Measurements from ENCODE around the gene C15orf40. TPM values are rescaled to one million over a fixed set of nuclear protein-coding genes. Genes with fewer than 3 reads are reported as not detected.

C15orf40 gene
- total and polyA plus RNA-seq, 2 of the 13 experiments (the other 11 are each of a cell fraction or from before 2014, with no cell fraction given): 24.0 to 26.3 TPM

- TF ChIP-seq PBX2 (CRISPR knock-in tag; IDR thresholded peaks at IDR 0.05): no peak
- no peak for TF ChIP-seq ZNF768 (CRISPR knock-in tag; IDR thresholded peaks at IDR 0.05)
- TF ChIP-seq ONECUT2 (CRISPR knock-in tag; IDR thresholded peaks at IDR 0.05): no peak
- no peak for TF ChIP-seq CBFB (CRISPR knock-in tag; IDR thresholded peaks at IDR 0.05)
- no peak for TF ChIP-seq ZNF512 (CRISPR knock-in tag; IDR thresholded peaks at IDR 0.05)
- no peak for TF ChIP-seq ZNF644 (CRISPR knock-in tag; IDR thresholded peaks at IDR 0.05; ENCODE audit: low read depth)
- TF ChIP-seq ZFP90 (CRISPR knock-in tag; IDR thresholded peaks at IDR 0.05; ENCODE audit: borderline replicate concordance): no peak
Measured at GRCh38 chr15:82977076-82977475, 34.4 kb downstream of the C15orf40 start (continued).

DNA sequence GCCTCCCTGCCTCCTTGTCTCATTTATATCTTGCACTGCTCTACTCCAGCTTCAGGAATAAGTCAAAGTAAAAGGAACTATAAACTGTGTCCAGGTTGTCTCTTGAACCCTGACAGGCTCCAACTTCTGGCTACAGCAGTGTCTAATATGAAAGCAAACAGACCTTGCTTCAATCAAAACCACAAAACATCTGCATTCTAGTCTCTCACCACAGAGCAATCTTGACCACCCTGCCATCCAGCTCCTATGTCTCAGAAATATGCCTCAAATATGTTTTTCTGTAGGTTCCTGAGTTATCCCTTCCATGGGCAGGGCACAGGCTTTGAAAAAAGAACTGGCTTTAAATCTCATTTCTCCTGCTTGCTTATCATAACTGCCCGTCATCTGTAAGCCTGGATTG is 38.4 kb downstream of the C15orf40 start:
- H4K20me1 ChIP-seq (ENCODE audit: insufficient read depth, low read length): no peaks in the 10 kb centered on the region
- no peak overlapping the region for H3K27ac ChIP-seq (ENCODE audit: extremely low read length, insufficient read depth, low read length)
- no peak overlapping the region for H3K4me3 ChIP-seq (replicated peaks in 1 of 3; ENCODE audit: insufficient read depth in 1 of 3, low read depth in 2 of 3, low read length in 3 of 3)
- H3K9me3 ChIP-seq (ENCODE audit: low read length): no peaks in the 10 kb centered on the region
- in situ Hi-C loops (cut with HindIII; ENCODE audit: extremely low pct_ligation_motif_present, low pct_unique_long_range_greater_than_20kb): no loop called here
- H3K4me1 ChIP-seq (ENCODE audit: insufficient read depth, low read length): peaks cover 15% of the 10 kb centered on the region
- no peak overlapping the region for H2AFZ ChIP-seq (ENCODE audit: low read length)
- ATAC-seq: no peak
- TF ChIP-seq HNRNPK (IDR thresholded peaks at IDR 0.05; ENCODE audit: low read depth, low read length, poor library complexity, severe bottlenecking) (no peak), PRDM15 (CRISPR knock-in tag; IDR thresholded peaks at IDR 0.05) (no peak), KDM3A (CRISPR knock-in tag; IDR thresholded peaks at IDR 0.05; ENCODE audit: low read depth) (no peak), ZNF709 (CRISPR knock-in tag; IDR thresholded peaks at IDR 0.05) (no peak), ZBTB20 (CRISPR knock-in tag; IDR thresholded peaks at IDR 0.05; ENCODE audit: borderline replicate concordance, low read depth) (no peak), ZNF432 (CRISPR knock-in tag; IDR thresholded peaks at IDR 0.05; ENCODE audit: borderline replicate concordance) (no peak), MTA1 (CRISPR knock-in tag; IDR thresholded peaks at IDR 0.05; ENCODE audit: borderline replicate concordance) (no peak)
- no peaks in the 10 kb centered on the region for H3K27me3 ChIP-seq (ENCODE audit: control insufficient read depth in 1 of 2, insufficient read depth in 2 of 2, low read length in 2 of 2)
- H3K4me2 ChIP-seq (ENCODE audit: low read depth, low read length): no peak overlapping the region
- CTCF ChIA-PET (ENCODE audit: low intra/inter-chr PET ratio, low total read pairs): no interaction called here
- no peaks in the 10 kb centered on the region for H3K36me3 ChIP-seq (replicated peaks in 1 of 2; ENCODE audit: control insufficient read depth in 1 of 2, insufficient read depth in 2 of 2, low read length in 2 of 2)
- intact Hi-C loops (cut with micrococcal nuclease; ENCODE audit: unreplicated experiment): no loop called here
- 94% methylated on average over 1 of the region's 1 CpG for WGBS (ENCODE audit: low lambda C conversion rate)
- FAIRE-seq: no peak
- H3K79me2 ChIP-seq (ENCODE audit: insufficient read depth, low read length): no peaks in the 10 kb centered on the region
- no TSS peak for BruUV-seq (replicated peaks)
- no peak for DNase-seq (ENCODE audit: low spot score)
- POLR2A ChIA-PET: no interaction called here
- H3K9ac ChIP-seq (ENCODE audit: insufficient read depth, low read depth, low read length): no peak overlapping the region

All from HepG2 (cell line).